ENCODE data around the gene TMOD1. TPM values are rescaled to one million over a fixed set of nuclear protein-coding genes. Genes with fewer than 3 reads are reported as not detected.

Gene TMOD1
- total RNA-seq, 2 donors from 2014 or later = 44.0 to 77.6 TPM

DNA sequence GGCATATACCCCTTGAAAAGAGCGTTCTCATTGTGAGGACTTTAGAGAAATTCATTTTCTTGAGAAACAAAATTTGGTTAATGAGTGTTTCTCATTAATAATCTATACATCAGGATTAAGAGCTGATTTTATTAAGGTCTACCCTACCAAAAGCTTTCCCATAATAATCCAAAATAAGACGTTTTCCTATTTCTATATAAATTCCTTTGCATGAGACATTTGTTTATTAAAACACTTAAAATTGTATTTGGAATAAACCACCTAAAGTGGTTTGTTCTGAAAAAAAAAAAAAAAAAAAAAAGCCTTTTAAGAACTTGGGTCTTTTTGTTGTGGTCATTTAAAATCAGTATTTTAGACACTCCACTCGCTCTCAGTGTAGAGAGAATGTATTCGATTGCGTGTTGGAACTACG lies 695 bp upstream of the TMOD1 start:
- Histone ChIP-seq H3K4me1 (ENCODE audit: control insufficient read depth in 1 of 2, low read depth in 2 of 2) (peaks cover 17 to 36% of the 10 kb centered on the region in 2 donors), H3K9me3 (no peaks in the 10 kb centered on the region), H3K27ac (peak overlapping the region; percentile 46 to 55), H3K27me3 (replicated peaks; ENCODE audit: insufficient read depth) (no peaks in the 10 kb centered on the region), H3K4me3 (peak overlapping the region; percentile 81), H3K36me3 (peaks cover 6% of the 10 kb centered on the region)
- ATAC-seq (ENCODE audit: insufficient number of reproducible peaks, low FRiP score, low read depth) = no peak
- TF ChIP-seq, protein P1, sequence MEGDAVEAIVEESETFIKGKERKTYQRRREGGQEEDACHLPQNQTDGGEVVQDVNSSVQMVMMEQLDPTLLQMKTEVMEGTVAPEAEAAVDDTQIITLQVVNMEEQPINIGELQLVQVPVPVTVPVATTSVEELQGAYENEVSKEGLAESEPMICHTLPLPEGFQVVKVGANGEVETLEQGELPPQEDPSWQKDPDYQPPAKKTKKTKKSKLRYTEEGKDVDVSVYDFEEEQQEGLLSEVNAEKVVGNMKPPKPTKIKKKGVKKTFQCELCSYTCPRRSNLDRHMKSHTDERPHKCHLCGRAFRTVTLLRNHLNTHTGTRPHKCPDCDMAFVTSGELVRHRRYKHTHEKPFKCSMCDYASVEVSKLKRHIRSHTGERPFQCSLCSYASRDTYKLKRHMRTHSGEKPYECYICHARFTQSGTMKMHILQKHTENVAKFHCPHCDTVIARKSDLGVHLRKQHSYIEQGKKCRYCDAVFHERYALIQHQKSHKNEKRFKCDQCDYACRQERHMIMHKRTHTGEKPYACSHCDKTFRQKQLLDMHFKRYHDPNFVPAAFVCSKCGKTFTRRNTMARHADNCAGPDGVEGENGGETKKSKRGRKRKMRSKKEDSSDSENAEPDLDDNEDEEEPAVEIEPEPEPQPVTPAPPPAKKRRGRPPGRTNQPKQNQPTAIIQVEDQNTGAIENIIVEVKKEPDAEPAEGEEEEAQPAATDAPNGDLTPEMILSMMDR (IDR thresholded peaks at IDR 0.05) = no peak
- DNase-seq (ENCODE audit: low spot score) = no peak

DNA sequence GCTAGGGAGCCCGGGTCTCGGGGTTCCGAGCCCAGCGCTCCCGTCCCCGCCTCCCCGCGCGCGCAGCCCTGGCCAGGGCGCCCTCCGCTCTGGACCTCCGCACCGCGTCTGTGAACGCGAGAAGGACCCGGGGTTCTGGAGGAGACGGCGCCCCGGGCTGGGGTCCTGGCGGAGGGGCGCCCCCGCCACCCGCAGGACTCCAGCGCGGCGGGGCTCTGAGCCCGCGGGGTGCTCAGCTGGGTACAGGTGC lies 431 bp downstream of the TMOD1 start:
- TF ChIP-seq, protein P1 (IDR thresholded peaks at IDR 0.05) = no peak
- peak overlapping the region; percentile 73 to 80 for H3K27ac ChIP-seq
- DNase-seq (ENCODE audit: low spot score) = no peak
- ATAC-seq (ENCODE audit: insufficient number of reproducible peaks, low FRiP score, low read depth) = no peak
- H3K9me3 ChIP-seq = no peaks in the 10 kb centered on the region
- peaks cover 17 to 46% of the 10 kb centered on the region in 2 donors for H3K4me1 ChIP-seq (ENCODE audit: control insufficient read depth in 1 of 2, low read depth in 2 of 2)
- no peaks in the 10 kb centered on the region for H3K27me3 ChIP-seq (replicated peaks; ENCODE audit: insufficient read depth)
- no peaks in the 10 kb centered on the region for H3K36me3 ChIP-seq
- peak overlapping the region; percentile 81 for H3K4me3 ChIP-seq

DNA sequence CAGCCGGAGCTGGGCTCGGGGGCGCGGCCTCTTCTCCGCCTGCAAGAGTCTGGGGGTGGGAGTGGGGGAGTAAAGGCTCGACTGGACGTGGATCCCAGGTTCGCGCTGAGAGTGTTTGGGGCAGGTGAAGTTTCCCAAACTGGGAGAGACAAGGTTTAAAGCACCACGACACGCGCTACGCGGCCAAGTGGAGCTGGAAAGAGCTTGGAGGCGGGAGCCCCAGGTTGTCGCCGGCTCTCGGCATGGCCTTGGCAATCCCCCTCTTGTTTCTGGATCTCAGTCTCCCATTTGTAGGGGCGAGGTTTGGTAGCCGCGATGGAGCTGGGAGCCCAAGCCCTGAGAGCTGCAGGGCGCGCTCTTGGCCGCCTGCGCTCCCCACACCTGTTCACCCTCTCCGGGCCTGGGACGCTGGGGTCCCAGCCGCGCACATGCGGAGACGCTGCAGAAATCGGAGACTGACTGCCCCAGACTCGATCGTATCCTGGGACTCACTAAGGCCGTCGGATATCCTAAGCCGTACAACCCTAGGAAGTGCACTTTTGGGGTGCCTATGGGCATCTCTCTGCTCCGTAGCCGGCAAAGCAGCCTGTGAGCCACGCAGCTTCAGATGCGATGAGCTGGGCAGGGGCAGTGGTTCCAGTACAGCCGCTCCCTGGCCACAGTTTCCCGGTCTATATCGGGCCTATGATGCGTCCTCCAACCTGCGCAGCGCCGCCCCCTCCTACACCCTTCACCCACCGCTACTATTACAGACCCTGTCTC lies 937 bp downstream of the TMOD1 start:
- TF ChIP-seq, protein P1 (IDR thresholded peaks at IDR 0.05) = no peak
- Histone ChIP-seq H3K27me3 (replicated peaks; ENCODE audit: insufficient read depth) (no peaks in the 10 kb centered on the region), H3K4me3 (peak overlapping the region; percentile 81), H3K9me3 (no peaks in the 10 kb centered on the region), H3K27ac (peak overlapping the region; percentile 73 to 80), H3K36me3 (no peaks in the 10 kb centered on the region), H3K4me1 (ENCODE audit: control insufficient read depth in 1 of 2, low read depth in 2 of 2) (peaks cover 17 to 46% of the 10 kb centered on the region in 2 donors)
- DNase-seq (ENCODE audit: low spot score) = no peak
- no peak for ATAC-seq (ENCODE audit: insufficient number of reproducible peaks, low FRiP score, low read depth)

DNA sequence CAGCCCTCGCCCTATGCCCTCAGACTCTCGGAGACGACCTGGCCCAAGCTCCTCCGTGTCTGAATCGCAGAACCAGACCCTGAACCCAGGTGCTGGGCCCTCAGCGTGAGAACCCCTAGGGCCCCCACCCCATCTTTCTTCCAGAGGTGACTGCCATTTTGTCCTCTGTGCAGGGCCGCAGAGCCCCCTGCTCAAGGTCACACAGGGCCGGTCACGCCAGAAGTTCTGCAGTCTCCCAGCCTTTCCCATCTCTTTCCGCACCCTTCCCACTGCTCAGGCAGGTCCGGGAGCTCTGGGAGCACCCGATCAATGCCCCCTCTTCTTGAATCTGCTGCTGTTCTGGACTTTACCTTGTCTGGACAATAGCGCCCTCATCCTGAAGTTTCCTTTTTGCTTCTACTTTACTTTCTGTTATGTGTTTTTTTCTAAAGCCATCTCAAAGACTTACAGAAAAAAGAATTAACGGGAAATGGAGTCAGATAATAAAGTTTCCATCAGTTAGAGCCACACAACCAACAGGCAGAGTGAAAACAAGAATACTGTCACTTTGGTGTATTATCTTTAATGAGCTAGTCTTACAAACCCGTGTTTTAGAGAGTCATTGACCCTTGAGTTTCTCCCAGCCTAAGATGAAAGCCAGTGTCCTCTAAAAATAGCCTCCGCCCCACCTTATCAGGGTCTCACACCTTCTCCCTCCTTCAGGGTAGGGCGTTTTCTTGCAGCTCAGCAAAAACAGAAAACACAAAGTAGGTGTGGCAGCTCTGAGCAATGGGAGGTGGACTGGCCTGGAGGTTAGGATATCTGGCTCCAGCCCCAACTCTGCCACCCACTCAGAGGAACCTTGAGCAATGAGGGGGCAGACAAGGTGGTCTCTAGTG lies 1.8 kb downstream of the TMOD1 start:
- no peak for ATAC-seq (ENCODE audit: insufficient number of reproducible peaks, low FRiP score, low read depth)
- DNase-seq (ENCODE audit: low spot score) = no peak
- peak overlapping the region; percentile 81 for H3K4me3 ChIP-seq
- no peaks in the 10 kb centered on the region for H3K36me3 ChIP-seq
- no peaks in the 10 kb centered on the region for H3K9me3 ChIP-seq
- H3K27me3 ChIP-seq (replicated peaks; ENCODE audit: insufficient read depth) = no peaks in the 10 kb centered on the region
- TF ChIP-seq, protein P1 (IDR thresholded peaks at IDR 0.05) = no peak
- H3K27ac ChIP-seq = peak overlapping the region; percentile 73 to 80
- peaks cover 17 to 49% of the 10 kb centered on the region in 2 donors for H3K4me1 ChIP-seq (ENCODE audit: control insufficient read depth in 1 of 2, low read depth in 2 of 2)

DNA sequence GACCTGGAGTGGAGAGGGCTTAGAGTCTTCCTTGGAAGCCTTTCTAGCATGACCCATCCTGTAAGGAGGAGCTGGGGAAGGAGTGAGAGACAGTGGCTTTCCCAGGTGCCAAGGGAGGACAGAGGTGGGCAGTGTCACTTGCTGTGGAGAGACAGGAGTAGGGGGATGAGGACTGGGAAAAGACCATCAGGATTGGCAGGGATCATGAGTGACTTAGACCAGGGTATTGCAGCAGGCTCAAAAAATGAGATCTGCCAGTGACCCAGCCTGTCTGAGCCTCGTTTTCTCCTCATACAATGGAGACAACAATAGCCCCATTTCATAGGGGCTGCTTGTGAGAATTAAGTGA lies 2.4 kb downstream of the TMOD1 start:
- DNase-seq (ENCODE audit: low spot score) = no peak
- TF ChIP-seq, protein P1 (IDR thresholded peaks at IDR 0.05) = no peak
- H3K4me1 ChIP-seq (ENCODE audit: control insufficient read depth in 1 of 2, low read depth in 2 of 2) = peaks cover 17 to 55% of the 10 kb centered on the region in 2 donors
- H3K36me3 ChIP-seq = no peaks in the 10 kb centered on the region
- ATAC-seq (ENCODE audit: insufficient number of reproducible peaks, low FRiP score, low read depth) = no peak
- H3K4me3 ChIP-seq = peak overlapping the region; percentile 81
- peak overlapping the region; percentile 73 to 80 for H3K27ac ChIP-seq
- no peaks in the 10 kb centered on the region for H3K27me3 ChIP-seq (replicated peaks; ENCODE audit: insufficient read depth)
- H3K9me3 ChIP-seq = no peaks in the 10 kb centered on the region
